ENCODE data around the gene THUMPD1.
"Not testable (repeated sequence)": the region's sequence is repeated elsewhere in the genome, so short reads cannot be mapped to it uniquely, and the experiment has no call there.

THUMPD1 gene

DNA sequence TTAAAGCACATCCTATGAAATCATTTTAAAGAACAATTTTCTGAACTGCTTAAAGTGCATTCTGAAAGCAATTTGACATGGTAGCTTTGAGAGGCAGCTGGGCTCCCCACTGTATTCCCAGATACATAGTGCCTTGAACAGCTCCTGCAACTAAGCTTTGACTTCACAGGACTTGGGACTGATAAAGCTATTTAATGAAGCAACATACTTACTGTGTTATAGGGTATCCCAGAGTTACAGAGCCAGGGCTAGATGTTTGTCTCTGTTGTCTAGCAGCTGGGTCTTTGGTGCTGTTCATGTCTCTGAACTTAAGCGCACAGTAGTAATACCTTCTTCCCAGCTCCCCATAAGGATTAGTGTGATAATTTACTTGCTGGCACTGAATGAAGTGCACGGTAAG lies 45.0 kb downstream of the THUMPD1 start:
- DNase-seq (ENCODE audit: low read depth in 4 of 4, low spot score in 1 of 4) = no peak

DNA sequence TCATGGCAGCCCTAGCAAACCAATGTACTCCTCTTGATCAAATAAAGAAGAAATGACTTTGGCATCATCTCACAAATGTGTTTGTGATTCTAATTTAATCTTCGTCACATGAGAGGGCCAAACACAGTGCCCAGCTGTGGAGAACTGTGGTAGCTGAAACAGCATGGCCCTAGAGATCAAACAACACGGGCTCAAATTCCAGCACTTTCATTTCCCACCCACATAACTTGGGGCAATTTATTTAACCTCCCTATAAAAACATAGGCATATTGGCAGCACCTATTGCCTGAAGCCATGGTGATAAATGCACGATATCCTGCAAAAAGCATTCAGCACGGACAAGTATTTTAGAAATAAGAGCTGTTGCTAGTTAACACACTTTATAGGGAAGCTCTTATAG lies 46.6 kb downstream of the THUMPD1 start:
- no peak for DNase-seq (ENCODE audit: low read depth in 4 of 4, low spot score in 1 of 4)

DNA sequence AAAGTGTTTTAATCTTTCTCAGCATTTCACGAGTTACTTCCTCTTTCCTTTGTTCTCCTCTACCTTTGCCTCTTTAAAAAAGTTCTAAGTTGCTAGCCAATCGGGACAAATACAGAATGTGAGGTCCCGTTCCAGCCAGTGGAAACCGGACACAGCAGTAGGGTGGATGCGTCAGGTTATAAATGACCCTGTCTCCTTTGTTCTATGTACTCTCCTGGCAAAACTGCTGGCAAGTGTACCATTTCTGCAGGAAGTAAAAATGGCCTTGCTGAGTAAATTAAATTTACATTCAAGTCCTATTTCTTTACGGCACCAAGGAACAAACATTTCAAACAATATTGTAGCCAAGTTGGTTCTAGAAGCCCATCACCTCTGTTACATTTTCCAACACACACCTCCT lies 47.5 kb downstream of the THUMPD1 start:
- DNase-seq (ENCODE audit: low read depth in 4 of 4, low spot score in 1 of 4) = not testable (repeated sequence)

DNA sequence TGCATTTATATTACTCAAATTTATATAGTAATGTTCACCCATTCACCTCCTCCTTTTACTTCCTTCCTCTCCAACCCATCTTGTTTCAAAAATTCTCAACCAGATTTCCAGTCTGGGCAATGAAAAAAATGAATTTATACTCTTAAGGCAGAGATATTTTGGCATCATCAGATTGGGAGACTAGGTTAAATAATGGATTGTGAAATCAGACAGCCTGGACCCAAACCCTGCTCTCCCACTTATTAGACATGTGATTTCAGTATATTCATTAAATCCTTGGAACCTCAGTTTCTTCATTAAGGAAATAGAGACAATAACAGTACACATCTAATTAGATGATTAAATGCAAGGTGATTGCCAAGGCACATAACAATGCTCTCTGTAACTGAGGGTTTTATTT lies 52.0 kb downstream of the THUMPD1 start:
- no peak for DNase-seq (ENCODE audit: low read depth in 4 of 4, low spot score in 1 of 4)

DNA sequence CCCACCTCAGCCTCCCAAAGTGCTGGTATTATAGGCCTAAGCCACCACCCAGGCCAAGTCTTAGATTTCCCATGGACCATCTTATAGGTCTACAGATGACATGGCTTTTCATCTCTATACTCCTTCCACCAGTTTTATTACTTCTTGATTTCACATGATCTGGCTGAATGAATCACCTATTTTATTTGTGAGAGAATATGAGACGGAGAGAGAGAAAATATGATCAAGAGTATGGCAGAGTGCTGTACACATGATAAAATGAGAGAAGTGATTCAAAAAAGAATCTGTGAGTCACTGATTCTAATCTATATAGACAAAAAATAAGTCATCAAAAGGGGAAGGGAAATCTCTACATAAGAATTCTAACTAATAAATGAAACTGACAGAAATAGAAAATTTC lies 57.8 kb downstream of the THUMPD1 start:
- DNase-seq (ENCODE audit: low read depth in 4 of 4, low spot score in 1 of 4) = no peak
